Right lobe of liver (tissue), 6 donors: ENCODE data around the gene RALGAPA2. TPM values are rescaled to one million over a fixed set of nuclear protein-coding genes. Genes with fewer than 3 reads are reported as not detected.

Source experiments
- ATAC-seq, 4 donors: fragments of 200-7000 bp; cut with Tn5 transposase; one replicate each; pipeline ENCODE4 v1.9.1; 2020; ENCODE audit warnings: mild to moderate bottlenecking in 4 of 4, moderate library complexity in 4 of 4
- DNase-seq, 3 donors: peaks; one replicate each; pipeline ENCODE4 v3.0.0-alpha.2; 2020
- H3K27ac ChIP-seq, 3 donors: fragments of 200-600 bp; one replicate each; pipeline ENCODE4 v1.8.0; 2022
- H3K27me3 ChIP-seq, 2 donors: fragments of 200-600 bp; one replicate each; pipeline ENCODE4 v1.8.0; 2022
- H3K36me3 ChIP-seq, 4 donors: fragments of 200-600 bp; sonication (generic) in 1 of 4; one replicate each; pipeline versions ENCODE4 v1.5.1 to v1.8.0; 2017 to 2022; ENCODE audit warnings: control low read depth in 1 of 4
- H3K4me1 ChIP-seq, 4 donors: fragments of 200-600 bp; sonication (generic) in 1 of 4; one replicate each; pipeline versions ENCODE4 v1.5.1 to v1.8.0; 2017 to 2022; ENCODE audit warnings: control low read depth in 1 of 4
- H3K4me3 ChIP-seq, 3 donors: fragments of 200-600 bp; one replicate each; pipeline ENCODE4 v1.8.0; 2022
- H3K9me3 ChIP-seq, 4 donors: fragments of 200-600 bp; sonication (generic) in 1 of 4; one replicate each; pipeline versions ENCODE4 v1.5.1 to v1.8.0; 2017 to 2022; ENCODE audit warnings: control low read depth in 1 of 4
- POLR2A ChIP-seq: fragments of 450-650 bp; IDR thresholded peaks from one replicate; pipeline ENCODE4 v1.6.1; 2017; ENCODE audit warnings: antibody characterized with exemption, mild to moderate bottlenecking
- WGBS: methylation state at CpG from one replicate; pipeline ENCODE4 v1.1.6; 2018; ENCODE audit warnings: low coverage, low lambda C conversion rate; ENCODE audit not compliant: insufficient coverage; ENCODE audit errors: missing lambda C conversion rate; 5-methylcytosine and 5-hydroxymethylcytosine counted together
- intact Hi-C, 2 donors: fragments of 100-400 bp; cut with DNase I; formaldehyde crosslinking; loops; one replicate each; pipeline versions ENCODE4 v1.11.2 to v1.14.1; 2022
- total RNA-seq, 6 experiments: library from RNA; depleted of rRNA in 2 of 6; stranded (reverse); fragments of >200 nt in 2 of 6; fragmentation: NEBNext Ultra II Directional in 3 of 6; extraction: Animal tissue kit (Norgen Biotek cat#: 25700) in 3 of 6; gene quantifications; one replicate each; pipeline versions ENCODE4 v1.1.0 to v1.2.4, GENCODE V29; 2016 to 2023
- TF ChIP-seq, protein P1 (sequence below), 4 donors: fragments of 200-600 bp in 3 of 4; fragments of 450-650 bp in 1 of 4; IDR thresholded peaks; one replicate each; pipeline versions ENCODE4 v1.5.1 to v1.8.0; 2016 to 2022; ENCODE audit warnings: antibody characterized with exemption in 4 of 4, mild to moderate bottlenecking in 2 of 4
- donor health status: DM: no; HTN: yes; CAD: no.
- donor health status: DM: no; HTN: no; CAD: no.
- donor health status: DM: no; HTN: no; CAD: no.
- donor health status: DM: no; HTN: yes; CAD: no.
- donor health status: DM: no; HTN: yes; CAD: no.

RALGAPA2 gene
- total RNA-seq, 6 experiments from 2014 or later: 38.3 to 76.7 (median 62.7) TPM

DNA sequence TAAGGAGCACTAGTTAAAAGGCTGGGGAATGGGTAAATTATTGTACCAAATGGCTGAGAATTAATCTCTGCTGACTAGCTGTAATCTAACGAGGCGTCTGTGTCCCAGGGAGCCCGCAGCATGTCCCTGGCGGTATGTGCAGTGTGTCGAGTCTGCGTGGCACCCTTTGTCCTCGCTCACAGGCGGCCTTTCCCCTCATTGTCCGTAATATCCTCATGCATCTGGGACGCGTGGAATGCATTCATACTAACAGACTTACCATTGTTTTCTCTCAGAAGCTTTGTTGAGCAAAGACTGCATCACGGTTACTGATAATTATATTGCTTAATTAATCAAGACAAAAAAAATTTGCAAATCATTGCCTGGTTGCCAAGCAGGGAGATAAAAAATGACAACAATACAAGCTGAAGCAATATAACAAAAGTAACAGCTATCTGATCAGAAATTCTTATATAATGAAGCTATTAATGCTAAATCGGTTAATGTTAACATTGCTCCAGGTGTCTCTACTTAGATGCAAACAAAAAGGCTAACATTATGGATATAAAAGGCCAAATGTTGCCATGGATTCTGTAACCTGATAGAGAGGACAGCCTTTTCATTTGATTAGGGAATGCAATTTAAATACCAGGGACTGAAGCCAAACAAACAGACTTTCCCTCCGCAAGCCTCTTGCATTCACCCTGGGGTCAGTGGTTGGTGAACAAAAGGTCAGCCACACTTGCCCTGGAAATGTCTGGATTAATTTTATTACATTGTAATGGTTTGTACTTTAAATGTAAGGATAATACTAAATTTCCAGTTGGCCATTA lies 219.7 kb downstream of the RALGAPA2 start:
- intact Hi-C loops: no loop called here
- ATAC-seq: peak; percentile 88 to 93 (median 90)

DNA sequence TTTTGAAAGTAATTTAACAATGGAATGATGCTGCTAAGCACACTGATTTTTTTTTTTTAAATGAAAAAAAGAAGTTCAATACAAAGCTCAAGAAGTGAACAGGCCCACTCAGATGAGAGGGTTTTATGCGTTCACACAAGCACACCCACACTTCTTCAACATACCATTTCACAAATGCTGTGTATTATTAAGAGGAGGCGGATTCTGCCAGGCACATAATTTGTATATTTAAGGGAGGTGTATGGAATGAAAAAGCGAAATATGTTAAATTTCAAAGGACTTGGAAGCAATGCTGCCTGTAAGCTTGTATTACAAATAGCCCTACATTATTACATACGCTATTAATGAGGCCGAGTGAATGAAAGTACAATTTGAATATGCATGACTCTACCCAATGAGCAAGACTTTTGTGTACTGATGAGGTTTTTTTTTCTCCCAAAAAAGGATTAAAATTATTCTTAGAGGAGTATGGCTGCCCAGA lies 220.6 kb downstream of the RALGAPA2 start:
- no peak overlapping the region for H3K27ac ChIP-seq
- TF ChIP-seq POLR2A: no peak
- TF ChIP-seq, protein P1, sequence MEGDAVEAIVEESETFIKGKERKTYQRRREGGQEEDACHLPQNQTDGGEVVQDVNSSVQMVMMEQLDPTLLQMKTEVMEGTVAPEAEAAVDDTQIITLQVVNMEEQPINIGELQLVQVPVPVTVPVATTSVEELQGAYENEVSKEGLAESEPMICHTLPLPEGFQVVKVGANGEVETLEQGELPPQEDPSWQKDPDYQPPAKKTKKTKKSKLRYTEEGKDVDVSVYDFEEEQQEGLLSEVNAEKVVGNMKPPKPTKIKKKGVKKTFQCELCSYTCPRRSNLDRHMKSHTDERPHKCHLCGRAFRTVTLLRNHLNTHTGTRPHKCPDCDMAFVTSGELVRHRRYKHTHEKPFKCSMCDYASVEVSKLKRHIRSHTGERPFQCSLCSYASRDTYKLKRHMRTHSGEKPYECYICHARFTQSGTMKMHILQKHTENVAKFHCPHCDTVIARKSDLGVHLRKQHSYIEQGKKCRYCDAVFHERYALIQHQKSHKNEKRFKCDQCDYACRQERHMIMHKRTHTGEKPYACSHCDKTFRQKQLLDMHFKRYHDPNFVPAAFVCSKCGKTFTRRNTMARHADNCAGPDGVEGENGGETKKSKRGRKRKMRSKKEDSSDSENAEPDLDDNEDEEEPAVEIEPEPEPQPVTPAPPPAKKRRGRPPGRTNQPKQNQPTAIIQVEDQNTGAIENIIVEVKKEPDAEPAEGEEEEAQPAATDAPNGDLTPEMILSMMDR (IDR thresholded peaks at IDR 0.05): no peak
- H3K27me3 ChIP-seq: no peaks in the 10 kb centered on the region
- WGBS: 98% methylated on average over 5 of the region's 5 CpGs
- peaks cover 0 to 24% (median 11%) of the 10 kb centered on the region in 4 donors for H3K4me1 ChIP-seq
- ATAC-seq (no peak), DNase-seq (no peak)
- H3K4me3 ChIP-seq: no peak overlapping the region
- H3K36me3 ChIP-seq: peaks cover 0 to 25% (median 2%) of the 10 kb centered on the region in 4 donors
- no peaks in the 10 kb centered on the region for H3K9me3 ChIP-seq
- intact Hi-C loops: no loop called here

More for the DNA sequence above, 219.7 kb downstream of the RALGAPA2 start:
- Histone ChIP-seq H3K27me3 (no peaks in the 10 kb centered on the region), H3K36me3 (peaks cover 0 to 30% (median 2%) of the 10 kb centered on the region in 4 donors), H3K4me1 (peaks cover 0 to 24% (median 11%) of the 10 kb centered on the region in 4 donors), H3K27ac (peak overlapping the region in 2 of 3 donors; percentile 35 to 39), H3K4me3 (no peak overlapping the region), H3K9me3 (no peaks in the 10 kb centered on the region)
- TF ChIP-seq, protein P1 (IDR thresholded peaks at IDR 0.05): no peak
- TF ChIP-seq POLR2A: no peak
- 66% methylated on average over 10 of the region's 14 CpGs for WGBS
- peak in 1 of 3 donors; percentile 58 for DNase-seq

DNA sequence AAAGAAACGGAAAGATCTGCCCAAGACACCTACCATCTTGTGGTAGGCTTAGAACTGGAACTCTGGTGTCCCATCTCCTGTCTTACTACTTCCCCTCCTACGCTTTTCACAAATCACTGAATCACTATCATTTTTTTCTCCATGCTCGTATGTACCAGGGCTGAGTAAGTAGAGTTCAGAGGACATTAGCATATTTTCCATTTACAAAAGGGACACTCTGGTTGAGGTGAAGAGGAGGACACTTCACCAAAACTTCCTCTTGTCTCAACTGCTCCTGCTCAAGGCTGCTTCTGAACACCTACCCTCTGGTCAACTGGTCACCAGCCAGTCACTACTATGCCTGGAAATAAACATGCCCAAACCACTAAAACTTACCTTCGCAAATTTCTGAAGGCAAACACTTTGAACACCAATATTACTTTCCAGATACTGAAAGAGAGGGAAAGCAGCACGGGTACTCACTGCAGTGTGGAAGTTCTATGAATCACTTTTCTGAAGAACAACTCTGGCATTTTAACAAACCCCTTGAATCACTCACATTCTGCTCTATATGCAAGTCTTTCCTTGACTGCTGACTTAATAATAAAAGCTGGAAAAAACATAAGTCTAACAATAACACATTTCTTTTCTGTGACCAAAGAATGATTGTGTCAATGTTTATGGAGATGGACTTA lies 221.2 kb downstream of the RALGAPA2 start:
- ATAC-seq (no peak), DNase-seq (no peak)
- no peaks in the 10 kb centered on the region for H3K27me3 ChIP-seq
- no peak overlapping the region for H3K4me3 ChIP-seq
- TF ChIP-seq, protein P1 (IDR thresholded peaks at IDR 0.05): no peak
- no peak for TF ChIP-seq POLR2A
- peaks cover 0 to 19% (median 2%) of the 10 kb centered on the region in 4 donors for H3K36me3 ChIP-seq
- H3K9me3 ChIP-seq: no peaks in the 10 kb centered on the region
- 79% methylated on average over 5 of the region's 5 CpGs for WGBS
- intact Hi-C loops: no loop called here
- H3K27ac ChIP-seq: no peak overlapping the region
- H3K4me1 ChIP-seq: peaks cover 0 to 24% (median 11%) of the 10 kb centered on the region in 4 donors

DNA sequence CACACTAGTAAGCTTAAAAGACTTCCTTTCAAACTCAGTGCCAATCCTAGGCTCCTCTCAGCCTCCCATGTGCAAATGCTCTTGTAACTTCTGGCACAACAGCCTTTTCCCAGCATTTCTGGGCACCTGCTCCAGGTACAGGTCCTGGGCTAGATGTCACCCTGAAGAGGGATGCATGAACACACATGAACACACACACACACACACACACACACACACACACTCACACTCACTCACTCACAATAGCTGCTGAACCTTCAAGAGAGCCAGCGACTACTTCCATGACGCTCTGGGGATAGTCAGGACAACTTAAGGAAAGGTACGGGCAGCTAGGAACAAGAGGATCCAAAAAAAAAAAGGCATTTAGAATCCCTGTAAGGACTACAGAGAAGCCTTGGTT lies 221.8 kb downstream of the RALGAPA2 start:
- no peaks in the 10 kb centered on the region for H3K9me3 ChIP-seq
- intact Hi-C loops: no loop called here
- peaks cover 0 to 24% (median 11%) of the 10 kb centered on the region in 4 donors for H3K4me1 ChIP-seq

More for the DNA sequence above, 221.8 kb downstream of the RALGAPA2 start:
- no peak for ATAC-seq
- WGBS: 93% methylated on average over 3 of the region's 3 CpGs
- Histone ChIP-seq H3K36me3 (peaks cover 0 to 16% (median 1%) of the 10 kb centered on the region in 4 donors), H3K27me3 (no peaks in the 10 kb centered on the region), H3K27ac (no peak overlapping the region), H3K4me3 (no peak overlapping the region)
- DNase-seq: no peak
- TF ChIP-seq POLR2A: no peak
- TF ChIP-seq, protein P1 (IDR thresholded peaks at IDR 0.05): no peak
